Right ventricle myocardium inferior (tissue), 1 donor: Measurements from ENCODE around the gene HIKESHI. TPM values are rescaled to one million over a fixed set of nuclear protein-coding genes. Genes with fewer than 3 reads are reported as not detected.

Experiments
- total RNA-seq: library from RNA; stranded (reverse); fragmentation: NEBNext Ultra II Directional; extraction: Animal tissue kit (Norgen Biotek cat#: 25700); gene quantifications from one replicate; pipeline ENCODE4 v1.2.1, GENCODE V29; 2021
- donor health status: DM: no; HTN: yes; CAD: no; lungs with severe emphysema.

Gene HIKESHI
- total RNA-seq, 1 donor from 2014 or later, result 51.5 TPM

Other genes starting within 250 kb of the HIKESHI start
- 126 TPM for gene PICALM, start 233.2 kb upstream of the HIKESHI start, total RNA-seq
- gene EED, start 57.5 kb upstream of the HIKESHI start, total RNA-seq, result 12.7 TPM
- 0.22 TPM for gene CCDC81, start 72.6 kb downstream of the HIKESHI start, total RNA-seq